Fibroblast of lung (primary cell): Measurements from ENCODE around the gene NUDT3.

Experiments used
- EZH2 ChIP-seq: IDR thresholded peaks from 2 replicates; pipeline ENCODE4 v1.5.1; 2012; ENCODE audit warnings: low read length, control low read depth, mild to moderate bottlenecking; ENCODE audit errors: missing control alignments
- TF ChIP-seq, protein P1 (sequence below), 2 donors: IDR thresholded peaks in 1 of 2; conservative IDR thresholded peaks in 1 of 2; 1 replicate in 1 of 2; 2 replicates in 1 of 2; pipeline ENCODE4 v1.5.1; 2011 to 2012; ENCODE audit warnings: low read length in 2 of 2, control low read depth in 1 of 2, inconsistent platforms in 1 of 2, low read depth in 1 of 2, mild to moderate bottlenecking in 1 of 2

GRCh38 chr6:34366639-34366921 lies 25.9 kb downstream of the NUDT3 start:
- TF ChIP-seq, protein P1, sequence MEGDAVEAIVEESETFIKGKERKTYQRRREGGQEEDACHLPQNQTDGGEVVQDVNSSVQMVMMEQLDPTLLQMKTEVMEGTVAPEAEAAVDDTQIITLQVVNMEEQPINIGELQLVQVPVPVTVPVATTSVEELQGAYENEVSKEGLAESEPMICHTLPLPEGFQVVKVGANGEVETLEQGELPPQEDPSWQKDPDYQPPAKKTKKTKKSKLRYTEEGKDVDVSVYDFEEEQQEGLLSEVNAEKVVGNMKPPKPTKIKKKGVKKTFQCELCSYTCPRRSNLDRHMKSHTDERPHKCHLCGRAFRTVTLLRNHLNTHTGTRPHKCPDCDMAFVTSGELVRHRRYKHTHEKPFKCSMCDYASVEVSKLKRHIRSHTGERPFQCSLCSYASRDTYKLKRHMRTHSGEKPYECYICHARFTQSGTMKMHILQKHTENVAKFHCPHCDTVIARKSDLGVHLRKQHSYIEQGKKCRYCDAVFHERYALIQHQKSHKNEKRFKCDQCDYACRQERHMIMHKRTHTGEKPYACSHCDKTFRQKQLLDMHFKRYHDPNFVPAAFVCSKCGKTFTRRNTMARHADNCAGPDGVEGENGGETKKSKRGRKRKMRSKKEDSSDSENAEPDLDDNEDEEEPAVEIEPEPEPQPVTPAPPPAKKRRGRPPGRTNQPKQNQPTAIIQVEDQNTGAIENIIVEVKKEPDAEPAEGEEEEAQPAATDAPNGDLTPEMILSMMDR (conservative IDR thresholded peaks at IDR 0.05 in 1 of 2, IDR thresholded peaks at IDR 0.05 in 1 of 2; ENCODE audit: low read depth in 1 of 2, low read length in 2 of 2) = no peak
- TF ChIP-seq EZH2 = no peak
